HCT116 (cell line): ENCODE data around the gene HPS5. TPM values are rescaled to one million over a fixed set of nuclear protein-coding genes. Genes with fewer than 3 reads are reported as not detected.

ENCODE experiments used
- ATAC-seq: fragments of 200-7000 bp; cut with Tn5 transposase; 2 replicates; pipeline ENCODE4 v1.9.1; 2020; ENCODE audit warnings: mild to moderate bottlenecking, moderate library complexity
- BruUV-seq: library from RNA; stranded (reverse); fragments of 400-500 nt; replicated peaks from 2 replicates; lab custom pipeline; 2021; lab: Mats Ljungman, UMichigan
- CTCF ChIA-PET: fragments of 300-600 bp; sonication (Branson Sonifier 250); formaldehyde crosslinking; loops from one replicate; lab custom pipeline; 2021; ENCODE audit warnings: antibody characterized with exemption; lab: Charles Lee
- POLR2A ChIA-PET: fragments of 300-600, 350-600 bp; sonication (Branson Sonifier 250); formaldehyde crosslinking; loops from one replicate; lab custom pipeline; 2021; ENCODE audit warnings: antibody characterized with exemption; lab: Charles Lee
- RAD21 ChIA-PET, 2 experiments: fragments of 300-600 bp; sonication (Branson Sonifier 250); formaldehyde crosslinking; loops; one replicate each; lab custom pipeline; 2023; ENCODE audit warnings: low total read pairs in 2 of 2; ENCODE audit not compliant: uncharacterized antibody in 2 of 2, unreplicated experiment in 2 of 2, low non-redundant PET in 1 of 2; lab: Charles Lee
- DNase-seq: peaks from one replicate; pipeline ENCODE4 v3.0.0-alpha.2; 2010; ENCODE audit warnings: low read depth, low spot score
- H2AFZ ChIP-seq: fragments of 200-600 bp; shearing (Covaris generic), sonication (generic); 2 replicates; pipeline ENCODE4 v1.6.1; 2017; ENCODE audit warnings: low read depth, mixed run types, mixed read lengths, antibody characterized with exemption, low read length; ENCODE audit not compliant: poor library complexity, severe bottlenecking
- H3K27ac ChIP-seq: 2 replicates; pipeline ENCODE4 v1.5.1; 2012; ENCODE audit warnings: low read depth, low read length
- H3K27me3 ChIP-seq: fragments of 200-600 bp; sonication (generic); 2 replicates; pipeline ENCODE4 v1.6.1; 2016; ENCODE audit warnings: mixed run types, low read length, mixed read lengths; ENCODE audit not compliant: insufficient read depth
- H3K36me3 ChIP-seq, 2 experiments: fragments of 200-500 bp in 1 of 2; fragments of 200-600 bp in 1 of 2; sonication (Bioruptor generic) in 1 of 2; sonication (generic) in 1 of 2; 2 replicates each; pipeline versions ENCODE4 v1.5.1 to v1.6.1; 2014 to 2016; ENCODE audit warnings: low read length in 2 of 2, inconsistent platforms in 1 of 2, mixed read lengths in 1 of 2, mixed run types in 1 of 2; ENCODE audit not compliant: insufficient read depth in 2 of 2, control insufficient read depth in 1 of 2
- H3K4me1 ChIP-seq, 2 experiments: fragments of 200-600 bp in 1 of 2; sonication (generic) in 1 of 2; 2 replicates each; pipeline versions ENCODE4 v1.5.1 to v1.6.1; 2012 to 2017; ENCODE audit warnings: low read length in 2 of 2, inconsistent platforms in 1 of 2, mild to moderate bottlenecking in 1 of 2, mixed read lengths in 1 of 2, mixed run types in 1 of 2, moderate library complexity in 1 of 2; ENCODE audit not compliant: insufficient read depth in 2 of 2, control insufficient read depth in 1 of 2
- H3K4me2 ChIP-seq: fragments of 200-600 bp; sonication (generic); 2 replicates; pipeline ENCODE4 v1.6.1; 2017; ENCODE audit warnings: mixed run types, low read length, mixed read lengths
- H3K4me3 ChIP-seq, 2 experiments: fragments of 200-600 bp in 1 of 2; sonication (generic) in 1 of 2; replicated peaks in 1 of 2; 2 replicates each; pipeline ENCODE4 v1.5.1; 2011 to 2016; ENCODE audit warnings: low read length in 2 of 2, control low read depth in 1 of 2, low read depth in 1 of 2, mild to moderate bottlenecking in 1 of 2, mixed read lengths in 1 of 2, mixed run types in 1 of 2
- H3K79me2 ChIP-seq: fragments of 200-600 bp; sonication (generic); 2 replicates; pipeline ENCODE4 v1.6.1; 2017; ENCODE audit warnings: mild to moderate bottlenecking, mixed run types, low read length, moderate library complexity, mixed read lengths; ENCODE audit not compliant: insufficient read depth
- H3K9ac ChIP-seq: fragments of 200-600 bp; sonication (generic); 2 replicates; pipeline ENCODE4 v1.6.1; 2016; ENCODE audit warnings: low read length, mixed read lengths
- H3K9me2 ChIP-seq: fragments of 200-600 bp; sonication (generic), shearing (Covaris generic); 2 replicates; pipeline ENCODE4 v1.6.1; 2017; ENCODE audit warnings: mixed run types, mild to moderate bottlenecking, moderate library complexity; ENCODE audit not compliant: insufficient read depth
- H3K9me3 ChIP-seq, 2 experiments: fragments of 200-500 bp in 1 of 2; fragments of 200-600 bp in 1 of 2; sonication (Bioruptor generic) in 1 of 2; sonication (generic) in 1 of 2; 2 replicates each; pipeline ENCODE4 v1.6.1; 2014 to 2017; ENCODE audit warnings: low read length in 2 of 2, mixed read lengths in 2 of 2, inconsistent platforms in 1 of 2, low read depth in 1 of 2, mild to moderate bottlenecking in 1 of 2, mixed run types in 1 of 2, moderate library complexity in 1 of 2; ENCODE audit not compliant: control insufficient read depth in 1 of 2, insufficient read depth in 1 of 2
- H4K20me1 ChIP-seq: fragments of 200-600 bp; sonication (generic), shearing (Covaris generic); 2 replicates; pipeline ENCODE4 v1.6.1; 2017; ENCODE audit warnings: mixed run types, mild to moderate bottlenecking, moderate library complexity; ENCODE audit not compliant: insufficient read depth
- ATF3 ChIP-seq: IDR thresholded peaks from 2 replicates; pipeline ENCODE4 v1.6.1; 2012
- CEBPB ChIP-seq: IDR thresholded peaks from 2 replicates; pipeline ENCODE4 v1.6.1; 2012; ENCODE audit warnings: low read depth
- ELF1 ChIP-seq: IDR thresholded peaks from 2 replicates; pipeline ENCODE4 v1.6.1; 2012; ENCODE audit warnings: low read depth, borderline replicate concordance
- EZH2phosphoT487 ChIP-seq: fragments of 200-600 bp; IDR thresholded peaks from 2 replicates; pipeline ENCODE4 v1.6.1; 2018; ENCODE audit warnings: antibody characterized with exemption, borderline replicate concordance
- JUND ChIP-seq: IDR thresholded peaks from 2 replicates; pipeline ENCODE4 v1.6.1; 2012
- SRF ChIP-seq: IDR thresholded peaks from 2 replicates; pipeline ENCODE4 v1.6.1; 2012; ENCODE audit warnings: low read depth
- TCF7L2 ChIP-seq: IDR thresholded peaks from 2 replicates; pipeline ENCODE4 v1.7.0; 2011; ENCODE audit warnings: borderline replicate concordance, inconsistent platforms; ENCODE audit not compliant: insufficient read depth, insufficient read length; ENCODE audit errors: extremely low read depth
- YY1 ChIP-seq: IDR thresholded peaks from 2 replicates; pipeline ENCODE4 v1.6.1; 2011; ENCODE audit warnings: low read length, low read depth, moderate library complexity, mild to moderate bottlenecking; ENCODE audit not compliant: insufficient replicate concordance; ENCODE audit errors: extremely low read depth
- ZNF274 ChIP-seq: fragments of 200-500 bp; sonication (Bioruptor generic); IDR thresholded peaks from 2 replicates; pipeline ENCODE4 v1.6.1; 2014; ENCODE audit warnings: mild to moderate bottlenecking, low read depth, low read length, inconsistent platforms
- intact Hi-C: fragments of 100-400 bp; cut with micrococcal nuclease; formaldehyde crosslinking; loops from 2 replicates; pipeline ENCODE4 v1.10.0; 2022
- total RNA-seq: library from RNA; stranded (reverse); gene quantifications from one replicate; pipeline ENCODE4 v1.2.1, GENCODE V29; 2021; ENCODE audit not compliant: unreplicated experiment

Gene HPS5
- total RNA-seq, 1 experiment from 2014 or later = 19.6 TPM

- POLR2A ChIA-PET = interaction anchor here (1.3 kb wide), 1 partner anchor 21 kb away, joined by 3 read pairs; no protein-coding TSS in a partner anchor
- ATAC-seq (no peak), DNase-seq (no peak)
- Histone ChIP-seq H3K9ac (no peak overlapping the region), H3K27ac (no peak overlapping the region), H3K79me2 (no peaks in the 10 kb centered on the region), H3K36me3 (peaks cover 47 to 48% of the 10 kb centered on the region in 2 experiments), H2AFZ (no peak overlapping the region), H3K4me1 (no peaks in the 10 kb centered on the region), H4K20me1 (no peaks in the 10 kb centered on the region), H3K9me3 (no peaks in the 10 kb centered on the region), H3K4me3 (no peak overlapping the region), H3K9me2 (no peaks in the 10 kb centered on the region), H3K4me2 (no peak overlapping the region), H3K27me3 (no peaks in the 10 kb centered on the region)
- intact Hi-C loops = loop anchor here (10.0 kb wide), 1 partner anchor 185 kb away; no protein-coding TSS in a partner anchor
- RAD21 ChIA-PET = no interaction called here
- no TSS peak for BruUV-seq
- CTCF ChIA-PET = no interaction called here
- no peak for TF ChIP-seq ZNF274
- no peak for TF ChIP-seq SRF
- no peak for TF ChIP-seq TCF7L2
Measured at GRCh38 chr11:18299721-18300120, 22.2 kb downstream of the HPS5 start.

GRCh38 chr11:18295316-18295715 is 26.6 kb downstream of the HPS5 start:
- RAD21 ChIA-PET = no interaction called here
- Histone ChIP-seq H3K9me2 (no peaks in the 10 kb centered on the region), H3K4me3 (no peak overlapping the region), H3K79me2 (no peaks in the 10 kb centered on the region), H3K27me3 (no peaks in the 10 kb centered on the region), H3K9ac (no peak overlapping the region), H3K4me2 (no peak overlapping the region), H4K20me1 (no peaks in the 10 kb centered on the region), H3K9me3 (no peaks in the 10 kb centered on the region), H3K4me1 (no peaks in the 10 kb centered on the region), H3K36me3 (peaks cover 50 to 52% of the 10 kb centered on the region in 2 experiments), H3K27ac (no peak overlapping the region), H2AFZ (no peak overlapping the region)
- no TSS peak for BruUV-seq
- CTCF ChIA-PET = no interaction called here
- TF ChIP-seq CEBPB = no peak
- TF ChIP-seq ELF1 = no peak
- TF ChIP-seq EZH2phosphoT487 = no peak
- no peak for TF ChIP-seq YY1
- no peak for TF ChIP-seq JUND
- TF ChIP-seq ATF3 = no peak
- POLR2A ChIA-PET = no interaction called here
- DNase-seq (no peak), ATAC-seq (no peak)
- intact Hi-C loops = no loop called here
